ENCODE data around the gene ACTN4. TPM values are rescaled to one million over a fixed set of nuclear protein-coding genes. Genes with fewer than 3 reads are reported as not detected.
A peak's percentile ranks its signal among the peaks of the same experiment; 100 is the strongest.

The ACTN4 gene
- total RNA-seq, 1 experiment from 2014 or later, result 3,297 TPM

DNA sequence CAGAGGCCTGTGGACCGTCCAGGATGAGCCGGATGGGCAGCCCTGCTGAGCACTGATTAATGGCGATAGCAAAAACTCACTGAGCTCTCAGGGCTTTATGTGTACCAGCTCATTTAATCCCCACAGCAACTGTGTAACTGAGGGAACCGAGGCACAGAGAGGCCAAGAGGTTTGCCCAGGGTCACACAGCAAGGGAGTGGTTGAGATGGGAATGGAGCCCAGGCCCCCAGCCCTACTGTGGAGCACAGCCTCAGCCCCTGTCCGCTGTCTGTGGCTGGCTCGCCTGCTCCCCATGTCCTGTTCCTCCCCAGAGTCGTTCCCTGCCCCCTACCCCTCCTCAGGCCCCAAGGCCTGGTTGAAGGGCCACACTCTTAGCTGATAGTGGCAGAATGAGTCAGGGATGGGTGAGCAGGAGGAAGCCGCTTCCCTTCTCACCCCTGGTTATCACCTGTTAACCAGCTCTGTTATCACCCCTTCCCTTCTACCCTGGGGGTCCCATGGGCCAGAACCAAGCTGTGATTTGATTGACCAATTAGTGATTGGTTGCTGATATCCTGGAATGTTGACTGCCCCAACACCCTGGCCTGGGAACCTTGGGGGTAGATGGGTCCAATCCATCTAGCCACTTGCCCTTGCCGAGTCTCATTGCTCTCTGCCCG is 75.6 kb downstream of the ACTN4 start:
- TF ChIP-seq SIN3A (IDR thresholded peaks at IDR 0.05; ENCODE audit: borderline replicate concordance, insufficient read depth, low read depth, low read length) (peak; percentile 34; the same call in 1 of the 2 replicates), POLR2AphosphoS5 (IDR thresholded peaks at IDR 0.05; ENCODE audit: low read depth, low read length) (no peak; the same call in none of the 2 replicates)
- peak overlapping the region; percentile 74 for H3K27ac ChIP-seq (ENCODE audit: low read length)
- DNase-seq (ENCODE audit: low read depth, low spot score), result no peak
- peaks cover 79% of the 10 kb centered on the region for H3K36me3 ChIP-seq (ENCODE audit: control insufficient read depth, insufficient read depth, low read length)
- H3K27me3 ChIP-seq (ENCODE audit: control insufficient read depth, insufficient read depth, low read length), result no peaks in the 10 kb centered on the region
- peaks cover 90% of the 10 kb centered on the region for H3K4me1 ChIP-seq (ENCODE audit: control insufficient read depth, insufficient read depth, low read length)
- CTCF ChIA-PET, result interaction anchor here (0.6 to 1.4 kb wide), 7 partner anchors 11 to 207 kb away, joined by 3 to 14 read pairs (median 6); partner anchors contain the start of genes MRPS12 and SARS2
- intact Hi-C loops (cut with micrococcal nuclease; ENCODE audit: unreplicated experiment) (no loop called here), in situ Hi-C loops (cut with HindIII; ENCODE audit: low pct_unique_long_range_greater_than_20kb, low sequenced_read_pairs) (no loop called here)
- H3K9me3 ChIP-seq (ENCODE audit: control insufficient read depth, insufficient read depth, low read depth, low read length), result no peaks in the 10 kb centered on the region
- ATAC-seq, result peak; percentile 0; the same call in 1 of the 2 replicates
- no peak overlapping the region for H3K4me3 ChIP-seq (ENCODE audit: low read depth in 2 of 2, low read length in 2 of 2)
- BruUV-seq (replicated peaks), result no TSS peak
- POLR2A ChIA-PET, result interaction anchor here (0.5 to 1.3 kb wide), 7 partner anchors 10 to 1287 kb away, joined by 3 to 7 read pairs (median 4); partner anchors contain the start of gene ACTN4

- no TSS peak for BruUV-seq (replicated peaks)
- no peak for ATAC-seq
- intact Hi-C loops (cut with micrococcal nuclease; ENCODE audit: unreplicated experiment), result no loop called here
- H3K9me3 ChIP-seq (ENCODE audit: control insufficient read depth, insufficient read depth, low read depth, low read length), result no peaks in the 10 kb centered on the region
- H3K27me3 ChIP-seq (ENCODE audit: control insufficient read depth, insufficient read depth, low read length), result no peaks in the 10 kb centered on the region
- ChIA-PET POLR2A (interaction anchor here (0.6 to 1.3 kb wide), 4 partner anchors 9 to 180 kb away, joined by 3 to 7 read pairs (median 6); partner anchors contain the start of gene ACTN4), CTCF (interaction anchor here (0.5 to 1.4 kb wide), 9 partner anchors 11 to 282 kb away, joined by 3 to 15 read pairs (median 7); partner anchors contain the start of genes MRPS12 and SARS2)
- in situ Hi-C loops (cut with HindIII; ENCODE audit: low pct_unique_long_range_greater_than_20kb, low sequenced_read_pairs), result no loop called here
- H3K4me1 ChIP-seq (ENCODE audit: control insufficient read depth, insufficient read depth, low read length), result peaks cover 90% of the 10 kb centered on the region
- no peak overlapping the region for H3K4me3 ChIP-seq (ENCODE audit: low read depth in 2 of 2, low read length in 2 of 2)
- peaks cover 82% of the 10 kb centered on the region for H3K36me3 ChIP-seq (ENCODE audit: control insufficient read depth, insufficient read depth, low read length)
- DNase-seq (ENCODE audit: low read depth, low spot score), result no peak
- TF ChIP-seq REST (IDR thresholded peaks at IDR 0.05; ENCODE audit: insufficient read depth in 1 of 2, low read depth in 2 of 2, low read length in 1 of 2) (no peak), POLR2AphosphoS5 (IDR thresholded peaks at IDR 0.05; ENCODE audit: low read depth, low read length) (peak; percentile 8; the same call in 1 of the 2 replicates)
- H3K27ac ChIP-seq (ENCODE audit: low read length), result peak overlapping the region; percentile 74
These were observed 76.1 kb downstream of the ACTN4 start for GRCh38 chr19:38723606-38723965.

DNA sequence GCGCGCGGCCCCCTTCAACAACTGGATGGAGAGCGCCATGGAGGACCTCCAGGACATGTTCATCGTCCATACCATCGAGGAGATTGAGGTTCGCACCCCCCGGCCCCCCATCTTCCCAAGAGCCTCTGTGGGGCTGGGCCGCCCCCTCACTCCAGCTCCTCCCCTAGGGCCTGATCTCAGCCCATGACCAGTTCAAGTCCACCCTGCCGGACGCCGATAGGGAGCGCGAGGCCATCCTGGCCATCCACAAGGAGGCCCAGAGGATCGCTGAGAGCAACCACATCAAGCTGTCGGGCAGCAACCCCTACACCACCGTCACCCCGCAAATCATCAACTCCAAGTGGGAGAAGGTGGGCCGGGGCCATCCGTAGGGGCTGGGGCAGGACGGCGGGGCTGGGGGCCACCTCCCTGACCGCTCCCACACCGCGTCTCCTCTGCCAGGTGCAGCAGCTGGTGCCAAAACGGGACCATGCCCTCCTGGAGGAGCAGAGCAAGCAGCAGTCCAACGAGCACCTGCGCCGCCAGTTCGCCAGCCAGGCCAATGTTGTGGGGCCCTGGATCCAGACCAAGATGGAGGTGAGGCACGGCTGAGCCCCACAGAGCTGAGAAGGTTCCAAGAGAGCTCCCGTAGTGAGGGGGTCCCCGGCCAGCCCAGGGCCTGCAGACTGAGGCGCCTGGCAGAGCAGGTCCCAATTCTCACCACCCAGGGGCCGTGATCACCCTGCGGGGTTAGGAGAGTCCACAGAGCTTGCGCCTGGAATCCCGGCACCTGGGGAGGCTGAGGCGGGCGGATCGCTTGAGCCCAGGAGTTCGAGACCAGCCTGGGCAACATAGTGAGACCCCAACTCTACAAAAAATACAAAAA is 76.8 kb downstream of the ACTN4 start:
- no peak for DNase-seq (ENCODE audit: low read depth, low spot score)
- ATAC-seq, result no peak
- peaks cover 80% of the 10 kb centered on the region for H3K36me3 ChIP-seq (ENCODE audit: control insufficient read depth, insufficient read depth, low read length)
- H3K27ac ChIP-seq (ENCODE audit: low read length), result peak overlapping the region; percentile 74; the same call in 1 of the 2 replicates
- ChIA-PET POLR2A (interaction anchor here (0.6 to 1.3 kb wide), 3 partner anchors 9 to 180 kb away, joined by 4 to 7 read pairs (median 7); partner anchors contain the start of gene ACTN4), CTCF (interaction anchor here (0.5 to 1.1 kb wide), 6 partner anchors 10 to 281 kb away, joined by 3 to 15 read pairs (median 10); no protein-coding TSS in a partner anchor)
- in situ Hi-C loops (cut with HindIII; ENCODE audit: low pct_unique_long_range_greater_than_20kb, low sequenced_read_pairs) (no loop called here), intact Hi-C loops (cut with micrococcal nuclease; ENCODE audit: unreplicated experiment) (no loop called here)
- no peak overlapping the region for H3K4me3 ChIP-seq (ENCODE audit: low read depth in 2 of 2, low read length in 2 of 2)
- H3K9me3 ChIP-seq (ENCODE audit: control insufficient read depth, insufficient read depth, low read depth, low read length), result no peaks in the 10 kb centered on the region
- TF ChIP-seq, protein P1, sequence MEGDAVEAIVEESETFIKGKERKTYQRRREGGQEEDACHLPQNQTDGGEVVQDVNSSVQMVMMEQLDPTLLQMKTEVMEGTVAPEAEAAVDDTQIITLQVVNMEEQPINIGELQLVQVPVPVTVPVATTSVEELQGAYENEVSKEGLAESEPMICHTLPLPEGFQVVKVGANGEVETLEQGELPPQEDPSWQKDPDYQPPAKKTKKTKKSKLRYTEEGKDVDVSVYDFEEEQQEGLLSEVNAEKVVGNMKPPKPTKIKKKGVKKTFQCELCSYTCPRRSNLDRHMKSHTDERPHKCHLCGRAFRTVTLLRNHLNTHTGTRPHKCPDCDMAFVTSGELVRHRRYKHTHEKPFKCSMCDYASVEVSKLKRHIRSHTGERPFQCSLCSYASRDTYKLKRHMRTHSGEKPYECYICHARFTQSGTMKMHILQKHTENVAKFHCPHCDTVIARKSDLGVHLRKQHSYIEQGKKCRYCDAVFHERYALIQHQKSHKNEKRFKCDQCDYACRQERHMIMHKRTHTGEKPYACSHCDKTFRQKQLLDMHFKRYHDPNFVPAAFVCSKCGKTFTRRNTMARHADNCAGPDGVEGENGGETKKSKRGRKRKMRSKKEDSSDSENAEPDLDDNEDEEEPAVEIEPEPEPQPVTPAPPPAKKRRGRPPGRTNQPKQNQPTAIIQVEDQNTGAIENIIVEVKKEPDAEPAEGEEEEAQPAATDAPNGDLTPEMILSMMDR (IDR thresholded peaks at IDR 0.05), result no peak
- TF ChIP-seq SIN3A (IDR thresholded peaks at IDR 0.05; ENCODE audit: borderline replicate concordance, insufficient read depth, low read depth, low read length), result no peak
- peak; percentile 12 for TF ChIP-seq POLR2AphosphoS5 (IDR thresholded peaks at IDR 0.05; ENCODE audit: low read depth, low read length)
- peaks cover 90% of the 10 kb centered on the region for H3K4me1 ChIP-seq (ENCODE audit: control insufficient read depth, insufficient read depth, low read length)
- no peaks in the 10 kb centered on the region for H3K27me3 ChIP-seq (ENCODE audit: control insufficient read depth, insufficient read depth, low read length)
- BruUV-seq (replicated peaks), result TSS peak; percentile 66

All from Panc1 (cell line).